DMS79 treated with DMSO at 0.1 percent for 48 hours (cell line): ENCODE results near the gene MRPL4.
A peak's percentile ranks its signal among the peaks of the same experiment; 100 is the strongest.

ENCODE experiments used
- DNase-seq: peaks from one replicate; lab custom pipeline; 2025; lab: John Stamatoyannopoulos, UW

MRPL4 gene

DNA sequence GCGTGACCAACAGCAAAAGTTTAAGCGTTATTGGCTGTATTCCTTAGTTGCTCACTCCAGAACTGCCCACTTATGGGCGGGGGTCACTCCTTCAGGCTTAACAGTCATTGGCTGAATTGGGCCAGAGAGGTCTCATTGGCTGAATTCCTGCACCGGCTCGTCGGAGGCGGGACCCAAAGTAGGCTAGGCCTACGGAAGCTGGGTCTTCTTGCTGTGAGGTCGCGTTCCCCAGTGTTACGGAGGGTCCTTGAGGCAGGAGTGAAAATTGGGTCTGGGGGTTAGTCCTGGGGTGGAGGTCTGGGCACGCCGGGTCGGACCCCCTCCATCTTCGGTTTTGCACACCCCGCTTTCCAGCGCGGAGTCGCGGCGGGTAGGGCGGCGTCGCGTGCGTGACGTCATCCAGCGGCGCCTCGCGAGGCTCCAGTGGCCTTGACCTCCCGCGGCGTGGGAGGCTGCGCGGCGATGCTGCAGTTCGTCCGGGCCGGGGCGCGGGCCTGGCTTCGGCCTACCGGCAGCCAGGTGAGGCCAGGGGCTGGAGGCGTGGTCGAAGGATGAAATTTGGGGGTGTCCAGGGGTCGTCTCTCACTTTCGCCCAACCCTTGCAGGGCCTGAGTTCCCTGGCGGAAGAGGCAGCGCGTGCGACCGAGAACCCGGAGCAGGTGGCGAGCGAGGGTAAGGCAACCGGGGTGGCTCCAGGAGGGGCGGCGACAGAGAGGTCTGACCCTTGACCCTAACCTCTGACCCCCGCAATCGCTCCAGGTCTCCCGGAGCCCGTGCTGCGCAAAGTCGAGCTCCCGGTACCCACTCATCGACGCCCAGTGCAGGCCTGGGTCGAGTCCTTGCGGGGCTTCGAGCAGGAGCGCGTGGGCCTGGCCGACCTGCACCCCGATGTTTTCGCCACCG, at the start of gene MRPL4:
TSS of gene MRPL4 (plus strand) at position 423 of the 903 bp plus-strand sequence. CDS start at position 463, 40 bp downstream.
- peak; percentile 99 for DNase-seq

DNA sequence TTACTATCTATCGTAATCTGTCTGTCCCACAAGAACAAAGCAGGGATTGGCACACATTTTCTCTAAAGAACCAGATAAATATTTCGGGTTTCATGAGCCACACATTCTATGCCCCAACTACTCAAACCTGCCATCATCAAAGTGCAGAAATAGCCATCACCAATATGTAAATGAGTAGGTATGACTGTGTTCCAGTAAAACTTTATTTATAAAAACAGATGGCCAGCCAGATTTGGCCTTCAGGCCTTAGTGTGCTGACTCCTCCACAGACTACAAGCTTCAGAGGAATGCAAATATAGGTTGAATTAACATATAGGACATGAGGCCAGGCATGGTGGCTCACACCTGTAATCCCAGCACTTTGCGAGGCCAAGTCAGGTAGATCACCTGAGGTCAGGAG, 48.3 kb upstream of the MRPL4 start:
- DNase-seq = no peak

DNA sequence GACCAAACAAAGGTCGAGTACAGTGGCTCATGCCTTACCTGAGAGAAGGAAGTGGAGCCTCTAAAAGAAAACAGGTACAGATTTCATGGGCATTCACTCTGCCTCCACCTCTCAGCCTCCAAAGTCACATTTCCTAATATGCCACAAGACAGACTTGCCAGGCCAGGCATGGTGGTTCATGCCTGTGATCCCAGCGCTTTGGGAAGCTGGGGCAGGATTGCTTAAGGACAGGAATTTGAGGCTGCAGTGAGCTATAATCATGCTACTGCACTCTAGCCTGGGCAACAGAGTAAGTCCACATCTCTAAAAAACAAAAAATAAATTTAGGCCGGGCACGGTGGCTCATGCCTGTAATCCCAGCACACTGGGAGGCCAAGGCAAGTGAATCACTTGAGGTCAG, 46.4 kb upstream of the MRPL4 start:
- DNase-seq = no peak

DNA sequence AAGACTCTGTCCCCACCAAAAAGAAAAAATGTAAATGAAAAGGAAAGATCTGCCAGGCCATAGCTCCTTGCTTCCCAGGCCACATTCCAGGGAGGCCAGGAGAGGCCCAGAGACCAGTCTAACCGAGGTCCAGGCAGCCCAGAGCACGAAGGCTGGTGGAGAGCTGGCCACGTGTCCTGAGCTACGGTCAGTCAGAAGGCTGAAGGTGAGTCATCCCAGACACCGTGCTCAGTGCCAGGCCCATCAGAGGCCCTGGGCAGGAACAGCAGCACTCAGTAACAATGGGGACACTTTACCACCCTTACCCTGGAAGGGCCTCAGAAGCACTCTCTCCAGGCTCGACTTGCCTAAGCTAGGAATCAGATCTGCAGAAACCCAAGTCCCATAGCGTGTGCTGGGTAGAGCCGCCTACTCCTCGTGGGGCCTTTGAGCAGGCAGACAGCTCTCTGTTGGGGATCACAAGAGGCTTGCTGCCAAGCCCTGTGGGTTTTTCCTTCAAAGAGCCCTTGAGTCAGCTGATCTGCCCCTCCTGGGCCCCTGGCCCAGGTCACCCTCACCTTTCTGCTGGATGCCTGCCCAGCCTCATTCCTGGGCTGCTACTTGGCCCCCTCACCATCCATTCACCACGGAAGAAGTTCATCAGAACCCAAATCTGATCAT, 45.7 kb upstream of the MRPL4 start:
- DNase-seq = peak; percentile 82

DNA sequence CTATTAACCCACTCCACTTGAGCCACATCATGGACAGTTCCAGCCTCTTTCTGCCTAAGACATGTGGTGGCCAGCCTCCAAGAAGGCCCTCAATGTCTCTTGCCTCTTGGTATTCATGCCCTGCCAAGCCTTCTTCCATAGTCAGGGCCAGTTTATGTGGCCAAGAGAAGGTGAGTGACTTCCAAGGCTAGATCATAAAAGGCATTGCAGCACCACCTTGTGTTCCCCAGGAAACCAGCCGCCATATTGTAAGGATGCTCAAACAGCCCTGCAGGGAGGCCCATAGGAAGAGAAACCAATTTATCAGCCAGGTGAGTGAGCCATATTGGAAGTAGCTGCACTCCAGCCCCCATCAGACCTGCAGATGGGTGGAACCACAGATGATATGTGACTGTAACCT, 45.0 kb upstream of the MRPL4 start:
- DNase-seq = no peak

DNA sequence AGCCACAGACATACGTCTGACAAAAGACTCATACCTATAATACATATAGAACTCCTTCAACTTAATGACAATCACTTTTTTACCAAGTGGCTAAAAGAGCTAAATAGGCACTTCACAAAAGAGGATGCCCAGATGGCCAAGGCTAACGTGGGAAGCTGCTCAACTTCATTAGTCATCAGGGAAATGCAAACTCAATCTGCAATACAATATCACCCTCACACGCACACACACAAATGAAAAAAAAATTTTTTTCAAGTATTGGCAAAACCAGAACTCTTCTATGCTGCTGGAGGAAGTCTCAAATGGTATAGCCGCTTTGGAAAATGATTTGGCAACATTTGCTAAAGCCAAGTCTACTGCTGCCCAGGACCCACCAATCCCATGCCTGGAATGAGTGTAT, 42.7 kb upstream of the MRPL4 start:
- peak; percentile 12 for DNase-seq

DNA sequence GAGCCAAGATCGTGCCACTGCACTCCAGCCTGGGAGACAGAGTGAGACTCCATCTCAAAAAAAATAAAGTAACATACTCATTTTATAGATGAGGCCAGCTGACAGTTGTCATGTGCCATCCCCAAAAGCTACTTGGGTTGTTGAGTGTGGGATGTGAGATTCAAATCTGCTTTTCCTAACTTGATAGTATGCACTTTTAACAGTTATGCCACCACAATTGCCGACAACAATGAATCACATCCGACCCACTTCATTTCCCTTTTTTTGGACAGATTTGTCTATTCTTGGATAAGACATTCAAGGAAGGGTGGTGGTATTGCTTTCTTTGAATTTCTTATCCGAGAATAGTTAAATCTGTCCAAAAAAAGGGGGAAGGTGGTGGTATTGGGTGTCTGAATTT, 41.0 kb upstream of the MRPL4 start:
- no peak for DNase-seq

DNA sequence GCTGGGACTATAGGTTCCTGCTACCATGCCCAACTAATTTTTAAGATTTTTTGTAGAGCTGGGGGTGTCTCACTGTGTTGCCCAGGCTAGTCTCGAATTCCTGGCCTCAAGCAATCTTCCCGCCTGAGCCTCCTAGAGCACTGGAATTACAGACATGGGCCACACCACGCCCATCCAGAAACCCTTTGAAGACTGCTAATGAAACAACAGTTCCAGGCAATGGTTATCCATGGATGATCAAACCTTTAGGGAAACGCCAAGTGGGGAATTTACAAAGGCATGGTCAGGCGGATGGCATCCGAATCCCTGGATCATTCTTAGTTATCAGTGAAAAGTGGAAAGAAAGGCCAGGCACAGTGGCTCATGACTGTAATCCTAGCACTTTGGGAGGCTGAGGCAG, 40.3 kb upstream of the MRPL4 start:
- DNase-seq = no peak

DNA sequence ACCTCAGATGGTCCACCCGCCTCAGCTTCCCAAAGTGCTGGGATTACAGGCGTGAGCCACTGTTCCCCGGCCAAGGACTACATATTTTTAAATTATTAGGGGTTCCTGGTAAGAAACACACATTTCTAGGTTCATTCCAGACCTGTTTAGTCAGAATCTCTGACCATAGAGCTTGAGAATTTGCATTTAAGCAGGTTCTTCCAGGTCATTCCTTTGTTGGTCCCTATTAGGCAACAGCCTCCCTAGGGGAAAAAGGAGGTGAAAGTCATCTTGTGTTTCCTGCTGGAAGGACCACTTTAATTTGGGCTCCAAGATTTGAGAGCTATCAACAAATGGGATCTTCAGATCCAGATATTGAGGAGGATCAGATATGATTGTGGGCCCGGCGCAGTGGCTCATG, 37.2 kb upstream of the MRPL4 start:
- no peak for DNase-seq

DNA sequence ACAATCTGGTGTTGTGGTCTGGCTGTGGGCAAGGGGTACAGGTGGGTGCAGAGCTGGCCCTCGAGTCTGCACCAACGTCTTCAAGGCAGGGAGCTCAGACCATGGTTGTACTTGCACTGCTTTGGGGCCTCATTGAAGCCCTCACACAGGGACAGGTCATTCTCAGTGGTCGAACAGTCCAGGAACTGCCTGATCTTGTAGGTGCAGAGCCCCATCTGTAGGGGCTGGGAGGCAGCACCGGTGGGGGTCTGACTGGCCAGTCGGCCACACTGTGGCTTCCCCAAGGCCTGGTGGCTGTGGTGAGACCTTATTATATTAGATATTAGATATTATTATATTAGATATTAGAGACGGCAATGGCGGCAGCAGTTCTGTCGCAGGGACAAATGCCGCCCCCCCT, 34.9 kb upstream of the MRPL4 start:
- no peak for DNase-seq

DNA sequence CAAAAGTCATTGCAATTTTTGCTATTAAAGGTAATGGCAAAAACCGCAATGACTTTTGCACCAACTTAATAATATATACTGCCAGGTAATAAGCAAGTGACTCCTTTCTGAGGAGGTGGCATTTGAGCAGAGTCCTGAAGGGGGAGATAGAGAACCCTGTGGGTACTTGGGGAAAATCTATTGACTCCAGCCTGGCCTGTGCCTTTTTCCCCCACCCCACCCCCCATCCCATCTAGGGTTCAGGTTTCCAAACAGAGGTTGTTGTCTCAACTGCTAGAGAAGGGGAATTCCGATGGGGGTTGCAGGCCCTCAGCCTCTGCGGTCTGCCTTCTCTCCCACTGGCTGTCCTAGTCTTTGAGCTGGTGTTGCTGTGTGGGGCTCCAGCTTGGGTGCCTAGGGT, 32.3 kb upstream of the MRPL4 start:
- DNase-seq = no peak

DNA sequence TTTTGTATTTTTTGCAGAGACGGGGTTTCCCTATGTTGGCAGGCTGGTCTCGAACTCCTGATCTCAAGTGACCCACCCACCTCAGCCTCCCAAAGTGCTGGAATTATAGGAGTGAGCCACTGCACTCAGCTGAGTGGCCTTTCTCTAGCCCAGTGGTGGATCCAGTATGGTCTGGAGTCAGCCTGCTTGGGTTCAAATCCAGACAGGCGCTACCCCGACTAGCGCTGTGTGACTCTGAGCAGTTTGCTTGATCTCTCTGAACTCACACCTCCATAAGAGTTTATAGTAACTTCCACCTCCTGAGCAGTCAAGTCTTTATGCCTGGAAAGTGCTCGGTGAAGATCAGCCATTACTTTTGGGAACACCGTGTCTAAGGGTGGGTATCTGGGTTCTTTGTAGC, 31.3 kb upstream of the MRPL4 start:
- no peak for DNase-seq

DNA sequence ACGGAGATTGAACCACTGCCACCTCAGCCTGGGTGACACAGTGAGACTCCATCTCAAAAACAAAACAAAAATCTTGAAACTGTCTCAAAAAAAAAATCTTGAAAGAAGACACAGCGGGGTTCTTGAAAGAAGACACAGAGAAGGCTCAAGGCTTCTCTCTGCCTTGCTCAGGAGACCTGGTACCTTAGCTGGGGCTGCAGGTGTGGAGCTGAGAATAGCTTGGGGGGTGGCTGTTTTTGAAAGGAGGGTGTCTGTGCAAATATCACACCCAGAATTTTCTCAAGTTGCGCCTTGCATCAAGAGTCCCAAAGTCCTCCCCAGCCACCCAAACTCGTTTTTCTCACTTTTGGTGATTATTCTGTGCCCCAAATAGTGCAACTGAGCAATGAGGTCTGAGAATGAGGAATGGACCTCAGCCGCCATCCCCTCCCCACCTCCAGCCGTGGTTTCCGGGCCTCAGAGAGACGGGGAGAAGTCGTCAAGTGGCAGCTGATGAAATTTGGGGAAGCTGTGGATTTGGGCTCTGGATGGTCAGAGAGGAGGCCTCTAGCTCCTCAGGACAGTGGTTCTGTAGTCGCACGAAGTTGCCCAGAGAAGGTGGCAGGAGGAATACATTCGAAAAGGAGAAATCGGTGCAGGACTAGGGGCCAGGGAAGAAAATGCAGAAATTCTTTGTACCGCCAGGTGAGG, 29.7 kb upstream of the MRPL4 start:
- no peak for DNase-seq

DNA sequence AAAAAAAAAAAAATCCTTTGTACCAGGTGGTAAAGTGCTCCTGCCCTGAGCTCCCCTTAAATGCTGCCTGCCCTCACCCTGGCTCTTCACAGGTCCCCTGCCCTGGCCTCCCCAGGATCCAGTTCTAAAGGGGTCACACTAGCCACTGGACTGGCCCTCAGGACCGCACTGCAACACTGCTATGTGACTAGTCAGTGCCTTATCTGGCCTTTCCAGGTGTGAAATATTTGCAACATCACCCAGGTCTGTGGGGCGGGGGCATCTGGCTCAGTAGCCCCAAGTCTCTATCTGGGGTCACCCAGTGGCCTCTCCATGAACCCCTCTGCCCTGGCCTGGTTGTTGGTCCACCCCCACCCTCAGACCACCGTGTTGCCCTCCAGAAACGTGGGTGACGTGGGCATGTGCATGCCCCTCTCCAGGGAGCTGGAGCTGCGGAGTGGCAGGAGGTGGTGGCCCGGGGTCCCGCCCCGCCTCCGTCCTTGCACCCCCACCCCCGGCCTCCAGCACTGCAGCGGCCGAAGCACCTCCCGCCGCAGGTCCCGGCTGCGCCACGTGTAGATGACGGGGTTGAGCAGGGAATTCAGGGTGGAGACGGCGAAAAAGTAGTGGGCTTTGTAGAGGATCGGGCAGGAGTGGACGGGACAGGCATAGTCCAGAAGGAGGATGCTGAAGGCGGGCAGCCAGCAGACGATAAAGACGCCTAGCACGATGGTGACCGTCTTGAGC, 28.4 kb upstream of the MRPL4 start:
- DNase-seq = no peak

DNA sequence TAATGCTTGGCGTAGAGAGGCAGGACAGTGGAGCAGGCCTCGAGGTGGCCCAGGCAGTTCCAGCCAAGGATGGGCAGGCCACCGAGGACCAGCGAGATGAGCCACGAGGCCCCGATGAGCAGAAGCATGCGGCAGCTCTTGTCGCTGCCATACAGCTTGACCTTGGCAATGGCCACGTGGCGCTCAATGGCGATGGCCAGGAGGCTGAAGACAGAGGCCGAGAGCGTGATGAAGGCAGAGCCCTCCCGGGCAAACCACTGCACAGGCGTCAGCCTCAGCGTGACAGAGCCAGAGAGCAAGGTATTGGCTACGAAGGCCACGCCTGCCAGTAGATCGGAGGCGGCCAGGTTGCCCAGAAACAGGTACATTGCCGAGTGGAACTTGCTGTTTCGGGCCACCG, 27.7 kb upstream of the MRPL4 start:
- no peak for DNase-seq

DNA sequence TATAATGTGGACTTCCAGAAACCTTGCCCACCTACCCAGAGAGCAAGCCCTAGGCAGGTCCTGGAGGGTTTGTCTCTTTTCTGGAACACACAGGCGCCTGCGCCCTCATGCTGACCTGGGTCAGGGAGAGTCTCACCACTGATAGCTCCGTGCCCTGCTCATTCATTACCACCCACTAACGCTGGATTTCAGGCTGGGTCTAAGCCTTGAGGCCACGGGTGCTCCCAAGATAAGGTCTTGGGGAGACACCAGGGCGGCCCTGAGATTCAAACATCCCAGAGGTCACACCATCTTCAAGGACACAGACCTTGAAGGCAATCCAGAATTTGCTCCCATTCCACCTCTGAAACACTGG, 26.0 kb upstream of the MRPL4 start:
- no peak for DNase-seq

DNA sequence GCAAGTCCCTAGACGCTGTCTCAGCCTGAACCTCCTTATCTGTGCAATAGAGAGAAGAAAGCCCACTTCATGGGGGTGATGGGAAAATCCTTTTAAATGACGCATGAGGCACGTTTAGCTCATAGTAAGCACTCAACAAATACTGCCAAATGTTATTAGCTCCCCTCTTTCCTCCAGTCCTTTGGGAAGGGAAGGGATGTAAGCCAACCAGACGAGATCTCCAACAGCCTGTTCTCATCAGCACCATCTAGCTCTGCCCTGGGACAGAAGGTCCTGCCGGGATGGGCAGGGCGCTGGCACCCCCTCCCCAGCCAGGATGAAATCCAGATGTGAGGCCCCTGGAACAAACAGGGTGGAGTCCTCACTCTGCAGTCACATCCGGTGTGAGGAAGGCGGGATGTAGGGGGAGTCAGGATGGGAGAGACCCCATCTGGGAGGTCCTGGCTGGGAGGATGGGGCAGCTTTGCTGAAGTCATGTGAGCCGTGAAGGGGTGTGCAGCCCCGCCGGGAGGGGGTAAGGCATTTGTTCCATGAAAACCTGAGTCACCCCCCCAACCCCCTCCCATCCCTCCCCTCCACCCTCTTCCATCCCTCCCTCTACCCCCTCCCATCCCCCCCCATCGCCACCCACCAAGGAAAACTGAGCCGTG, 25.5 kb upstream of the MRPL4 start:
- no peak for DNase-seq

DNA sequence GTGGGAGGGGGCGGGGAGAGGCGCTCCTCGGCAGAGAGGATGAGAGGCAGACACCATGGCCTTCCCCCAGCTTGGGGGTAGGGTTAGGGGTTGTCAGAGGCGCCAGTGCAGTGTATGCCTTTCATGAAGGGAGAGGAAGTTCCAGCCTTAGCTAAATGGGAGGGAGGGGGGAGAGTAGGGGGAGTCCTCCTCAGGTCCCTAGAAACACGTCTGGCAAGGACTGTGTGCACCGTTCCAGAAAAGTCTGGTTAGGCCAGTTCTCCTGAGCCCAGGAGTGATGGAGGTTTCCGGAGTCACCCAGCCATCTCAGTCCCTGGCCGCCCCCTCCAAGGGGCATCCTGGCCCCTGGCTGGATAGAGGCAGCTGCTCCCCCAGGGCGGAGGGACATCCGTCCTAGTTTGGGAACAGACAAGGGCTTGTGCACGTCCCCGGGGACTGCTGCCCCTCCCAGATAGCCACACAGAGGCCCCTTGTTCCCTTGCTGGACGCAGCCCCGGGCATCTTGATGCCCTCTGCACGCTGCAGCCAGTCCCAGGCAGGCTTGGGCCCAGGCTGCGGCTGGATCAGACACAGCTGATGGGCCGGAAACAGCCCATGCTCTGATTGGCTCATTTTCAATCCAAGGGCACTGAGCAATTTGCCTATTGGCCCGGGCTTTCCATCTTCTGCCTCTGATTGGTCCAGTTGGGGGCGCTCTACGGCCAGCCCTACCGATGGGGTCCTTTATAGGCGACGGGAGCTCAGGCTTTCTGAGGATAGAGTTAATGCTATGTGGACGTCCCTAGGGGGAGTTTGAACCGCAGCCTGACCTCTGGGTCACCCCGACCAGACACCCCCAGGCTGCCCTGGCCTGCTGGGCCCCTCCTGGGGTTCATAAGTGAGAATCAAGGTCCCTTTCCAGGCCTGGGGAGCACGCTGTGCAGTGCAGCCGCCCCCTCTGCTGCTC, 24.7 kb upstream of the MRPL4 start:
- no peak for DNase-seq

DNA sequence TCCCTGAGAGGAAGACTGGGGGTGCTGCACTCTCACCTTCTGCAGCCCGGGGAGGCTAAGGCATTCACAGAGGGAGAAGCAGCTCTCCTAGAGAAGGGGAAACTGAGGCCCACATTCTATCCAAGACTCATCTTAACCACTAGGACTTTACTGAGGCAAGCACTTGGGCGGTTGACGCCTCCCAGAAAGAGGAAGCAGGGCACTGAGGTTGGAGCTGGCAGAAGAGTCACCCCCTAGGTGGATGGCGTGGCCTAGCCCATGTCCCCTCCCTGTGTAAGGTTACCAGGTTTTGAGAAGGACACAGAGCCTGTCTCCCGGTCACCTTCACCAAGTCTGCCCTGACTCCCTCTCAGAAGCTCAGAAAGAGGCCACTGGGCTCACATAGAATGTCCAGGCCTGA, 23.6 kb upstream of the MRPL4 start:
- DNase-seq = no peak

DNA sequence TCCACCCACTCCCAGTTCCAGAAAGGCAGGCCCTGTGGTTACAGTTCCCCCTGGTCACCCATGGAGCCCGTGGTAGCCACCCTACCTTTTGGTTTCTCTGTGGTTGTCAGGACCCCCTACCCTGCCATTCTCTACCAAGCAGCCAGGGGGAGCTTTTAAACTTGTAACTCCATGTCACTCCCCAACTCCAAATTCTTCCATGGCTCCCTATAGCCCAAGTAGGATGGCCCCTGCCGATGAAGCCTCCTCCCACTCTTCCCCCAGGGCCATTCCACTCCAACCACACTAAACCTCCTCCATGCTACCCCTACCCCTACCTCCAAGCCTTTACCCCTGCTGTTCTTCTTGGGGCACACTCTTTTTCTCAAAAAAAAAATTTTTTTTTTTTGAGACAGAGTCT, 23.1 kb upstream of the MRPL4 start:
- no peak for DNase-seq
